Inferior parietal cortex (tissue), 1 donor: Measurements from ENCODE around the gene PSMD1.
"Not testable (repeated sequence)": the region's sequence is repeated elsewhere in the genome, so short reads cannot be mapped to it uniquely, and the experiment has no call there.

Experiments
- DNase-seq: peaks from one replicate; pipeline ENCODE4 v3.0.0-alpha.2; 2016; ENCODE audit errors: extremely low spot score

PSMD1 gene

DNA sequence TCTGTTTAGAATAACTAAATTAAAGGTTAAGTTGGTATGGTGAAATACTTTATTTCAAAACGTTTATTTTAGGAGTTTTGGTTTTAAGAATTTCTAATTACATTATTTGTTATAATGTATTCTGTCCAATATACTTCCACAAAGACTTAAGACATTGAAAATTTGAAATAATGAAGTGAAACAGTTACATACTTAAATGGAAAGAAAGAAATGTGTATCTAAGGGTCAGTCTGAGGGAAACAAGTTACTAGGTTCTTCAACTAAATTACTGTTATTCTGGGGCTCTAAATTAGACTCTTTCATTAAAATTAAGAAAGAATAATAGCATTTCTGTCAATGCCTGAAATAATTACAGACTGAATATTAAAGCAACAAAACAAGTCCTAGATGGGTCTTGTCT, 60.5 kb downstream of the PSMD1 start:
- no peak for DNase-seq

GRCh38 chr2:231117922-231118613, 61.4 kb downstream of the PSMD1 start:
- no peak for DNase-seq

DNA sequence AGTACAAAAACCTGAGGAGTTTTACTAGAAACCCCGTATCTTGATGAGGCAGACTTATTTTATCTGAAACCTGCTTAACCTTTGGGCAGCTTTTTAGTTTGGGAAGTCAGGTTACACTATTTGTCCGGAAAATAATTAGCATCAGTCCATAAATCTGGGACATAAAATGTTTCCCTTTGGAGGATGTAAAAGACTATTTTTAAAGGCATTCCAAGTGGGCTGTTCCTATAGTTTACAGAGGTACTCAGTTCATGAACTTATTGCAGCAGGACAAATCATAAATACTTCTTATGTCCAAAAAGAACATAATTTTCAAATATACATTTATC, 61.9 kb downstream of the PSMD1 start:
- DNase-seq: no peak

DNA sequence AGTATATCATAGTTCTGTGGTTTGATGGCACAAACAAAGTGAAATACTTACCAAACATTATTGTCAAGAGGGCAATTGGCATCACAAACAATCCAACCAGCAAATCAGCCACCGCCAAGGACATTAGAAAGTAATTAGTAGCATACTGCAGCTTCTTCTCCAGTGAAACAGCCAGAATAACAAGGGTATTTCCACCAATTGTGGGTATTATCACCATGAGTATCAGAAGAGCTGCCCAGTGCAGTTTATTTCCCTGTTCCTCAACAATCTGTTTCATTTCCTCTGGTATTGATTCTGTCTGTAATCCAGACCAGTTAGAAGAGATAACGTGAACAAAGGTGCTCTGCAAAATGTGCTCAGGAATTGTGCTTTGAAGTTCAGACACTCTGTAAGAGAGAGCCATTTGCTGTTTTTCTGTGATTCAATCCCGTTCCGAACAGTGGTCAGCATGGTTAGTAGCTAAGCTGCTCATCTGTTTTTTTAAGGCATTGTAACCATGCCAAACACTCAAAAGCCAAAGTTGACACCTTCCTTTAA, 66.8 kb downstream of the PSMD1 start:
- DNase-seq: no peak

DNA sequence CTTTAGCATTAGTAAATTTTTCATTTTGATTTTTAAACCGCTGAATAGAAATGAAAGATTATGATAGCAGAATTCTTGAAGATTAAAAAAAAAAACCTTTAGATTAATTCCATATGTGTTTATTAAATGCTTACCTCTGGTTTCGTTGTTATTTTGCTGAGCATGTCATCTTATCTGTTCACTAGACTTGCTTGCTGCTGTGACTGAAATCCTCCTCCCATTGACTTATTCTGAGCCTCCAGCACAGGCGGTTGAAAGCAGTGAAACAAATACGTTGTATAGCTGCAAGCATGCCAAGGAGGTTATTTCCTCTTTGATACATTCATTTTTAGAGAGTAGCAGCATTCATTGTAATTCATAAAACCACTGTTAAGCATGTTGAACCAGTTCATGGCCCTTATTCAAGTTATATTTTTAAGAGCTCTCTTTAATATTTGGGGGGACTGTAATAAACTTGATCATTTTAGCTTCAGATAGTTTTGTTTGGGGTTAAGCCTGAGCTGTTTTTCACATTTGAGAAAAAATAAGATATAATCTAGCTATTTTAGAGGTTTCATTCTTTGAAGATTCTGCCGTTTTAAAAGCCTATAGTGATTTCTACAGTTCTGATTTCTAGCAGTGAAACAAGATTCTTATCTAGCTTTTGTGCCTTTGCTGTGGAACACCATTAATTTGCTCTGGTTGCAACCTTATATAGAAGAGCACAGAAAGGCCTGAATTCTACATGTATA, 68.3 kb downstream of the PSMD1 start, which contains the start of gene HTR2B:
TSS of gene HTR2B (minus strand) at position 205 of the 731 bp plus-strand sequence. CDS start 1,278 bp downstream, outside the sequence.
- DNase-seq: peak; percentile 36

DNA sequence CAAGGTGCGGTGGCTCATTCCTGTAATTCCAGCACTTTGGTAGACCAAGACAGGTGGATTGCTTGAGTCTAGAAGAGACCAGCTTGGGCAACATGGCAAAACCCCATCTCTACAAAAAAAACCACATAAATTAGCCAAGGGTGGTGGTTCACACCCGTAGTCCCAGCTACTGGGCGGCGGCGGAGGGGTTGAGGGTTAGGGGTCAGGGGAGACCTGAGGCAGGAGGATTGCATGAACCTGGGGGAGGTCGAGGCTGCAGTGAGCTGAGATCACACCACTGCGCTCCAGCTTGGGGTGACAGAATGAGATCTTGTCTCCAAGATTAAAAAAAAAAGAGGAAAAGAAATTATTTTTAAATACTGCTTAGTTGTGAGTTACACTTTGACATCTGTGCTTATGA, 69.5 kb downstream of the PSMD1 start:
- DNase-seq: no peak

DNA sequence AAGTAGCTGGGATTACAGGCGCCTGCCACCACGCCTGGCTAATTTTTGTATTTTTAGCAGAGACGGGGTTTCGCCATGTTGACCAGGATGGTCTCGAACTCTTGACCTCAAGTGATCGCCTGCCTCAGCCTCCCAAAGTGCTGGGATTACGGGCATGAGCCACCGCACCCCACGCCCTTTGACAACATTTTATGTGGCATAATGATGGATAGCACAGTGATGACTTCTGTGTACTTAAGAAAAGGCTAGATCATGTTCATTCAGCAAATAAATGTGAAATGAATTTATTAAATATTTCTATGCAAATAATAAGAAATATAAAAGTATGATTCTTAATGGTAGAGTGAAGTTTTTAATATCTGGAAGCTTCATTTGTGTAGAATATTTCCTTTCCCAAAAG, 70.8 kb downstream of the PSMD1 start:
- no peak for DNase-seq

GRCh38 chr2:231127936-231128335, 71.3 kb downstream of the PSMD1 start:
- DNase-seq: no peak

GRCh38 chr2:231128541-231128940, 71.9 kb downstream of the PSMD1 start:
- no peak for DNase-seq

DNA sequence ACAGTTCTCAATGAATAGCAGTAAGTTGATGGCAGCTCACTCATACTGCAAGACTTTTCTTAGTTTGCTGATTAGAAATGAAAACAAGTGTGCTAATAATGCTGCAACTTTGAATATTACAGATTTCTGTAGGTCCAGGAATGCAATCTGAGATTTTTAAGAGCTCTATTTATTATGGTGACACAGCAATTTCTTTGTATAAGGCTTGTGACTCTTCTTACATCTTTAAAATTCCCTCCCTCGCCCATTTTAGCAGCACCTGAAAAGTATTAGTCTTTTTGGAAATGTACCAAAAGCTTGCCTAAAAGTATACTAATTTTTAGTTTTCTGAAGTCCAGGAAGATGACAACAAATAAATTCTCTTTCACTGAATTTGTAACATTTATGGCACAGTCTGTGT, 72.5 kb downstream of the PSMD1 start:
- no peak for DNase-seq

DNA sequence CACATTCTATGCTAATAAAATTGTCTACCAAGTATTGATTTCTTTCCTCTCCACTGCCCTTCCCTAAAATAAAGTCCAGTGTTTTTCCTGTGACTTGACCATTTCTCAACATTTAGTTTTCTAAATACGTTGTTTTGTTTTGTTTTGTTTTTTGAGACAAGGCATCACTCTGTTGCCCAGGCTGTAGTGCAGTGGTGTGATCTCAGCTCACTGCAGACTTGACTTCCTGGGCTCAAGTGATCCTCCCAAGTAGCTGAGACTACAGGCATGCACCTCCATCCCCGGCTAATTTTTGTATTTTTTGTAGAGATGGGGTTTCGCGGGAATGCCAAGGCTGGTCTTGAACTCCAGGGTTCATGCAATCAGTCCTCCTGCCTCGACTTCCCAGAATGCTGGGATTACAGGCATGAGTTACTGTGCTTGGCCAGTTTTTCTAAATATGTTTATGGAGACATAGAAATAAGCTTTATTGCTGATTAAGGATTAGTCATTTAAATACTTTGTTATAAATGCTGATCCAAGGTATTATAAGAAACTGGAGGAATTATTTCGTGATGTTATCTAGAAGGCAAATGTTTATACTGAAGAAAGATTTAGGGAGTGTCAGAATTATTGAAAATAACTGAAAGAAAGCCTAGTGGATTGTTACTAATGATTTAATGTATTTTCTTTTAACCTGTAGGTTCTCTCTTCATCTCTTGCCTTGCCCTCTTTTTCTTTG, 73.8 kb downstream of the PSMD1 start:
- no peak for DNase-seq

DNA sequence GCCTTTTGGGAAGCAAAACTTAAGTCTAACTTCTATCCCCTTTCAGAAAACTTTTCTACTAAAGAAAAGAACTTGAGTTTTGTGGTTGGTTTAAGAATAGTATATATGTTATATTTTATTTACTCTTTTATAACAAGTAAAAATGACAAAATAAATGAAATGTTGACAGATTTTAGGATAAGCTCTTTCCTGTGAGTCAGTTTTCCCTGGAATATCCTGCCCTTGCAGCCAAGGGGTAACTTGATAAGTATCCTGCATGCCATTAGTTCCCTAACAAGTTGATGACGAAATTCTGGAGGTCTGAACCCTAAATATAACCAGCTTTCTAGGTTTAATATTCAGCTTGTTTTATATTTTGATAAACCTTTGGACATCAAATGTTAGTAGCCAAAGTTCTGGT, 75.5 kb downstream of the PSMD1 start:
- no peak for DNase-seq

DNA sequence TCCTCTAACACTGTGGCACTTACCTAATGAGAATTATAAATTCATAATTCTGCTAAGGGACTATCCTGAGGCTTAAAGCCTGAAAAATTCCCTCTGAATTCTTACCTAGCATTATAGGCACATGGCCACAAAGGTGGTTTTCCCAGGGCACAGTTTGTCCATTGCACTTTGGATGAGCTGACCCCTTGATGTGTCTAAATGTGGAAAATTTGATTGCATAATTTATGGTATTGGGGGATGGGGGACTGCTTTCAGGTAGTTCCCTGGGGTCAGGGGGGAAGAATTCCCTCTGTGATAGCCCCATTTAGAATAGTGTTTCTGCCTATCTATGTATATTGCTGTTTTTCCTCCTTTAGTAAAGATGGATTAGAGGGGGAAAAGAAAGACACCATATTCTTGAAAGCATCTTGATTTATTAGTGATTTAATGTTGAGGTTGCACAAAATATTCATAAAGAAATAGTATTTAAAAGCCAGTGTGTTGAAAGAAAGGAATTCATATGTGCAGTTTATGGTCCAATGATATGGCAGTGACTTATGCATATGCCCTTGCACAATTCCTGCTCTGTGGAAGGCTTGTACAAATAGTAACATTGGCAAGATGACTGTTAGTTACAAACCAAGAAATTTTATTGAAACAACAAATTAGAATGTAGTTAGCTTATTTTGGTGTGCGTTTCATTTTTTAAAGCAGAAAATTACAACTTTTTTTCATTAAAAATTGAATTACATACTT, 76.9 kb downstream of the PSMD1 start:
- no peak for DNase-seq

GRCh38 chr2:231134910-231135655, 78.4 kb downstream of the PSMD1 start:
- no peak for DNase-seq

DNA sequence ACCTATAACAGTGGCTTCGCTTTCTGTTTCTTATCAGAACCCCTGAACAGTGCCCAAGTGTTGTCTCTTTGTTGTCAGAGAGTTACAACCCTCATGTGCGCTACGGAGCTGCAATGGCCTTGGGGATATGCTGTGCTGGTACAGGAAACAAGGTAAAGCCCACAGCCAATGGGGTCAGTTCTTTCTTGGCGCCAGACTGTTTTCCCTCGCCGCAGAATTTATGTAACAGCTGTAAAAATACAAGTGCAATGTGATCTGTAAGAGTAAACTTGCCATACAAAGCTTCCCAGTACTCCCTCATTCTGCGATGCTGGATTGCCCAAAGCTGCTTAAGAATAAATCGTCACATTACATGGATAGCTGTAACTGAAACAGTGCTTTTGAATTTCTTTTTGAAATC, 82.0 kb downstream of the PSMD1 start:
- no peak for DNase-seq

DNA sequence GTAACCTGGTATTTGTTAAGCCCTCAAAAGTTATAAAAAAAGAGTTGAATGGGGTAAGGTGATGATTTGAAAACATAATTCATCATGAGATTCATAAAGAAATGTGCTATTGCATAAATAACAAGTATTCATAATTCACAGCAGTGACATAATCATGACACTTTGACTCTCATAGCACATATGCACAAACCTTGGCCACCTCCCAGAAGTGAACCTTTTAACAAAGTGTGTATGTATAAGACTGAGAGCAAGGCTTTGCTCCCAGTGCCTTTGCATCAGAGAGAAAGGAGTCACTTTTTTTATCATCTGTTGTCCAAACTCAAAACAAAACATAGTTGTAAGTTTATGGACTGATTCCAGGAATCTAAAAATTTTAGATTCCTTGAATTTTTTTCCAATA, 83.1 kb downstream of the PSMD1 start:
- no peak for DNase-seq

GRCh38 chr2:231140808-231141207, 84.1 kb downstream of the PSMD1 start:
- not testable (repeated sequence) for DNase-seq

DNA sequence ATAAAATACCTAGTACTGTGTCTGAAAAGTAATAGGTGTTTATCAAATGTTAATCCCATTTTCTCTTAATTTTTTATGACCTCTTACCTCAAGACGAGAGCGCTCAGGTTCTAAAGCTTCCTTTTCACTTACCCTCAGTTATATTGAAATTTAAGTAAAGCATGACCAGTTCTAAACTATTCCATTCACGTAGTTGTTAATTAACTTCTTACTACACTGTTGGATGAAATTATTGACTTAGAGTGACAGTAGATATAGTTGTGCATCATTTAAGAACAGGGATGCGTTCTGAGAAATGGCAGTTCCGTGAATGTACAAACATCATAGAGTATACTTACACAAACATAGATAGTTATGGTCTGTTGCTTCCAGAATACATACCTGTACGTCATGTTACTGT, 88.2 kb downstream of the PSMD1 start:
- no peak for DNase-seq

GRCh38 chr2:231146665-231147064, 90.0 kb downstream of the PSMD1 start:
- no peak for DNase-seq

DNA sequence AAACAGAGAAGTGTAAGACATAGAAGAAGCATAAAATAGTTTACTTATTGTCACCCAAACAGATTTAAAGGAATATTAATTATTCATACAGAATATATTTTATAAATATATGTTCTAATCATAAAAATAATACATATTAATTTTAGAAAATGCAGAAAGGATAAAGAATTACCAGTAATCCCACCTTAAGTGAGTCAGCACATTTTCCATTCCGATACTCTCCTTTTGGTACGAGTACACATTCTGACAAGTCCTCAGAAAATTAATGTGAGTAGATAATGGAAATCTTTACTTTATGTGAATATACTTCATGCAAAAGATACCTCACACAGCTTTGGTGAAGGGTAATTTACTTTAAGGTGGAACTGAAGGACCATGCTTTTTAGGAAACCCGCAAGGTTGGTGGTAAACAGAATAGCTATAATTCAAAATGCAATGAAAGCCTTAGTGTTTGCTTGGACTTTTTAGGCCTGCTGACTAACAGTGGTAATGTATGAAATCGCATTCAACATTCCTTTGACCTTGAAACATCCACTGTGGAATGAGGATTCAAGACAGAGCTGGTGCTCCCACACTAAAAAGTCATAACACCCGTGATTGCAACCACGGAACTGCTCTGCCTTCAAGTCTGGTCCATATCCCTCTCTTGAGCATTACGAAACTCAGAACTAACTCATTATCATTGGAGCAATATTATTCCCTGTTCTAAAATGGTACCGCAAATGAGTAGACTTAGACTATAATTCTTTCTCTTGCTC, 96.3 kb downstream of the PSMD1 start:
- no peak for DNase-seq
